Measurements from ENCODE around the gene EXOC4.
A peak's percentile ranks its signal among the peaks of the same experiment; 100 is the strongest.

EXOC4 gene

GRCh38 chr7:133434246-133434865 lies 181.5 kb downstream of the EXOC4 start:
- peak; percentile 65 to 70 for DNase-seq (ENCODE audit: low read depth in 2 of 2)
- H3K4me3 ChIP-seq (replicated peaks in 1 of 2; ENCODE audit: low read depth in 2 of 2, low read length in 2 of 2), result no peak overlapping the region
- TF ChIP-seq CTCF (IDR thresholded peaks at IDR 0.05; ENCODE audit: low read depth, low read length), result peak; percentile 48

- peak; percentile 89 to 93 for DNase-seq (ENCODE audit: low read depth in 2 of 2)
- H3K4me3 ChIP-seq (replicated peaks in 1 of 2; ENCODE audit: low read depth in 2 of 2, low read length in 2 of 2), result no peak overlapping the region
- TF ChIP-seq CTCF (IDR thresholded peaks at IDR 0.05; ENCODE audit: low read depth, low read length), result no peak
These were observed 183.1 kb downstream of the EXOC4 start for GRCh38 chr7:133436014-133436428.

- peak in 1 of 2 donors; percentile 10 for DNase-seq (ENCODE audit: low read depth in 2 of 2)
- no peak for TF ChIP-seq CTCF (IDR thresholded peaks at IDR 0.05; ENCODE audit: low read depth, low read length)
These were observed 184.7 kb downstream of the EXOC4 start for GRCh38 chr7:133437544-133437943.

GRCh38 chr7:133442818-133443217 lies 189.9 kb downstream of the EXOC4 start:
- DNase-seq (ENCODE audit: low read depth in 2 of 2), result no peak
- H3K4me3 ChIP-seq (replicated peaks in 1 of 2; ENCODE audit: low read depth in 2 of 2, low read length in 2 of 2), result no peak overlapping the region
- TF ChIP-seq CTCF (IDR thresholded peaks at IDR 0.05; ENCODE audit: low read depth, low read length), result no peak

More at GRCh38 chr7:133437544-133437943, 184.7 kb downstream of the EXOC4 start:
- no peak overlapping the region for H3K4me3 ChIP-seq (replicated peaks in 1 of 2; ENCODE audit: low read depth in 2 of 2, low read length in 2 of 2)

GRCh38 chr7:133445617-133446016 lies 192.7 kb downstream of the EXOC4 start:
- TF ChIP-seq CTCF (IDR thresholded peaks at IDR 0.05; ENCODE audit: low read depth, low read length), result no peak
- H3K4me3 ChIP-seq (replicated peaks in 1 of 2; ENCODE audit: low read depth in 2 of 2, low read length in 2 of 2), result no peak overlapping the region
- no peak for DNase-seq (ENCODE audit: low read depth in 2 of 2)

- TF ChIP-seq CTCF (IDR thresholded peaks at IDR 0.05; ENCODE audit: low read depth, low read length), result no peak
- DNase-seq (ENCODE audit: low read depth in 2 of 2), result no peak
- H3K4me3 ChIP-seq (replicated peaks in 1 of 2; ENCODE audit: low read depth in 2 of 2, low read length in 2 of 2), result no peak overlapping the region
These were observed 195.1 kb downstream of the EXOC4 start for GRCh38 chr7:133448012-133448411.

- H3K4me3 ChIP-seq (replicated peaks in 1 of 2; ENCODE audit: low read depth in 2 of 2, low read length in 2 of 2), result no peak overlapping the region
- DNase-seq (ENCODE audit: low read depth in 2 of 2), result no peak
- no peak for TF ChIP-seq CTCF (IDR thresholded peaks at IDR 0.05; ENCODE audit: low read depth, low read length)
These were observed 199.7 kb downstream of the EXOC4 start for GRCh38 chr7:133452577-133452976.

All from cardiac fibroblast (primary cell).